Measurements from ENCODE around the gene MBLAC1. TPM values are rescaled to one million over a fixed set of nuclear protein-coding genes. Genes with fewer than 3 reads are reported as not detected.
A peak's percentile ranks its signal among the peaks of the same experiment; 100 is the strongest.
"Not testable (repeated sequence)": the region's sequence is repeated elsewhere in the genome, so short reads cannot be mapped to it uniquely, and the experiment has no call there.

Gene MBLAC1
- total RNA-seq, 2 experiments from 2014 or later = 5.6 to 7.5 TPM

DNA sequence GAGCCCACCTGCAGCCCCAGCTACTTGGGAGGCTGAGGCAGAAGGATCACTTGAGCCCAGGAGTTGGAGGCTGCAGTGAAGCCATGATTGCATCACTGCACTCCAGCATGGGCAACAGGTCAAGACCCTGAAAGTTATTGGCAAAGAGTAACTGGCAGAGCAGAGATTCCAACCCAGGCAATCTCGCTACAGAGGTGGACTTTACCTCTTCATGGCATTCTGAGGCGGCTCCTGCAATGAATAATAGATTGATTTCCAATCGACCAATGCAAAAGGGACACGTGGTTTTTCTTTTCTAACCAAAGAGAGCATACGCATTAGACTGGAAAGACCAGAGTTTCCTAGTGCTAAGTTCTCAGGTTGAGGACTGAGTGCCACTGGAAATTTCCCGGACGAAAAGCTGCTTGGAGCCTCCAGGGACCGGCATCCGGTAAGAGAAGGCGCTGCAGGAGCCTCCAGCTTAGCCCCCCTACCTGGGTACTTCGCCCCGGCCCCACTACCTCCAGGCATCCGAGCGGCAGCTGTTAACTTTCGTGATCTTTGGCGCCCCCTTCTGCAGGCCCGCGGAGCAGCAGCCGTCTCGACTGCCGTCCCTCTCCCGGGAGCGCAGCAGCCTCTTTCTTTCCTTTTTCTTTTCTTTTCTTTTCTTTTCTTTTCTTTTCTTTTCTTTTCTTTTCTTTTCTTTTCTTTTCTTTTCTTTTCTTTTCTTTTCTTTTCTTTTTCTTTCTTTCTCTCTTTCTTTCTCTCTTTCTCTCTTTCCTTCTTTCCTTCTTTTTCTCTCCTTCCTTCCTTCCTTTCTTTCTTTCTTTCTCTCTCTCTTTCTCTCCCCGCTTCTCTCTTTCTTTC lies 4.1 kb downstream of the MBLAC1 start:
- peak overlapping the region; percentile 28 for H3K27ac Mint-ChIP-seq
- H3K9me3 Mint-ChIP-seq (ENCODE audit: low read depth) = no peaks in the 10 kb centered on the region
- H3K27me3 Mint-ChIP-seq = no peaks in the 10 kb centered on the region
- peak overlapping the region; percentile 26 for H3K4me3 Mint-ChIP-seq
- CTCF ChIA-PET = interaction anchor here (0.6 to 6.9 kb wide), 41 partner anchors 10 to 314 kb away, joined by 3 to 61 read pairs (median 4); partner anchors contain the start of genes AP4M1, CNPY4, COPS6 and GPC2
- no peak for ATAC-seq
- H3K4me1 Mint-ChIP-seq = peaks cover 28% of the 10 kb centered on the region
- H3K36me3 Mint-ChIP-seq = no peaks in the 10 kb centered on the region
- peak; percentile 89 for DNase-seq

DNA sequence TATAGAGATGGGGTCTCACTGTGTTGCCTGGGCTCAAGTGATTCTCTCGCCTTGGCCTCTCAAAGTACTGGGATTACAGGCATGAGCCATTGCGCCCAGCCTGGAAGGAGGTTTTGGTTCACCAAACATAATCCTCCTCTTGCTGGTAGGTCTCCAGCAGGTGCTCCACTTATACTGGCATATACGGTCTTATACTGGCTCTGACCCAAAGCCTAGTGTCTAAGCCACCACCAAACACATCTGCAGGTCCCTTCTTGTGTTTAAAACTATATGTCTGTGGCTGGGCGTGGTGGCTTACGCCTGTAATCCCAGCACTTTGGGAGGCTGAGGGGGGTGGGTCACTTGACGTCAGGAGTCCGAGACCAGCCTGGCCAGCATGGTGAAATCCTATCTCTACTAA lies 5.4 kb downstream of the MBLAC1 start:
- ATAC-seq (no peak), DNase-seq (no peak)
- no peaks in the 10 kb centered on the region for H3K27me3 Mint-ChIP-seq
- H3K9me3 Mint-ChIP-seq (ENCODE audit: low read depth) = no peaks in the 10 kb centered on the region
- no peak overlapping the region for H3K27ac Mint-ChIP-seq
- peaks cover 28% of the 10 kb centered on the region for H3K4me1 Mint-ChIP-seq
- no peak overlapping the region for H3K4me3 Mint-ChIP-seq
- CTCF ChIA-PET = interaction anchor here (0.9 to 6.9 kb wide), 34 partner anchors 8 to 320 kb away, joined by 3 to 61 read pairs (median 6); partner anchors contain the start of genes AP4M1, CNPY4, COPS6 and LAMTOR4
- no peaks in the 10 kb centered on the region for H3K36me3 Mint-ChIP-seq

DNA sequence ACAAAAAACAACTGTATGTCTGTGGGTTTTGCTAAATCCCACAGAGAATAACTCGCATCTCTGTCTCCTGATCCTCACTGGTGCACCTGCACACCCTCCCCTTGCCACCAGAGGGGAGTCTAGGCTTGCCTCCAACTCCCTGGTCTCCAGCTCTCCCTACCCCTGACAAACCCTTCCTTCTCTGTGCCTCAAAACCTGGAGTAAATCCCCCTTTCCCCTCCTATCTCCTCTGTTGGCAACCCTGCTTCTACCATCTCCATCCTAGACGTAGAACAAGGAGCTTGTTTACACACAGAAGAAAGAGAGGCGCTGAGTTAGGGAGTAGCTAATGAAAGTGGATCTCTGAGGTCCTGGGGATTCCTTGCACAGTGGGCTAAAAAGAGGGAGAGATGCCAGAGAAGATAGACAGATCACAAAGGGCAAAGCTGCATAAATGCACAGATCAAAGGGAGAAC lies 6.0 kb downstream of the MBLAC1 start:
- Mint-ChIP-seq H3K36me3 (no peaks in the 10 kb centered on the region), H3K4me3 (no peak overlapping the region), H3K4me1 (peaks cover 30% of the 10 kb centered on the region), H3K27ac (no peak overlapping the region), H3K27me3 (no peaks in the 10 kb centered on the region), H3K9me3 (ENCODE audit: low read depth) (no peaks in the 10 kb centered on the region)
- ATAC-seq = peak; percentile 81
- CTCF ChIA-PET = interaction anchor here (0.5 to 6.9 kb wide), 43 partner anchors 8 to 320 kb away, joined by 3 to 61 read pairs (median 5); partner anchors contain the start of genes AP4M1, CNPY4, COPS6 and LAMTOR4
- DNase-seq = peak; percentile 78

DNA sequence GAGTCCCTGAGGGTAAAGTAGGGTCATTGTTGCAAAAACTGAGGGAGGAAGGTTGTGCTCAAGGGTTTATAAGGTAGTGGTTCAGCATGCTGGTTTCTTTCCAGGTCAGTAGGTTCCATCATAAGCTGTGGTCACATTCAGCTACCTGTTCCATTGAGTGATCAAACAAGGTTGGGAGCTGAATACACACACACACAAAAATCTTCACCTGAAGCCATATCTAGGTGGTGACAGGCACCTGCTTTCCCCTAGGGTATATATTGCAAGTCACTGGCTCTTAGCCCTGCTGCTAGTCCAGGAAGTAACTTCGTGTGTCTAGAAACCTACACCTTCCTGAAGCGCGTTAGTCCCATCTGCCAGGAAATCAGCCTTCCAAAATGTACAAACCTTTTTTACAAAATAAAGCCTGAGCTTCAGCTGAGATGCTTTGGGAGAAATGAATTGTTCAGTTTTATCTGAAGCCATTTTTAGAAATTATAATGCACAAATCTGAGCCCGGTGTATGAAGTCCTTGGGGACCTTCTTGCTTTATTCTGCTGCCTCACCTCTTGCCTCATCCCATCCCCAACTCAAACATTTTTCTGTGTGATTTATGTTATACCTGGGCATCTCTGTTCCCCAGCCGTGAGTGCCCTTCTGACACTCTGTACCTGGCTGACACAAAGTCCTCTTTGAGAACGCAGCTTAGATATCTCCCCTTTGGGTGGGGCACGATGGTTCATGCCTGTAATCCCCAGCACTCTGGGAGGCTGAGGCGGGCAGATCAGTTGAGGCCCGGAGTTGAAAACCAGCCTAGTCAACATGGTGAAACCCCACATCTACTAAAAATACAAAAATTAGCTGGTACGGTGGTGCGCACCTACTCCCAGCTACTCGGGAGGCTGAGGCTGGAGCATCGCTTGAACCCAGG lies 11.3 kb downstream of the MBLAC1 start:
- DNase-seq = no peak
- no peaks in the 10 kb centered on the region for H3K27me3 Mint-ChIP-seq
- H3K27ac Mint-ChIP-seq = no peak overlapping the region
- no peak overlapping the region for H3K4me3 Mint-ChIP-seq
- H3K4me1 Mint-ChIP-seq = peaks cover 13% of the 10 kb centered on the region
- CTCF ChIA-PET = interaction anchor here (0.6 to 1.5 kb wide), 5 partner anchors 11 to 427 kb away, joined by 3 to 6 read pairs (median 3); partner anchors contain the start of genes MBLAC1 and PVRIG
- H3K36me3 Mint-ChIP-seq = no peaks in the 10 kb centered on the region
- no peak for ATAC-seq
- H3K9me3 Mint-ChIP-seq (ENCODE audit: low read depth) = no peaks in the 10 kb centered on the region

DNA sequence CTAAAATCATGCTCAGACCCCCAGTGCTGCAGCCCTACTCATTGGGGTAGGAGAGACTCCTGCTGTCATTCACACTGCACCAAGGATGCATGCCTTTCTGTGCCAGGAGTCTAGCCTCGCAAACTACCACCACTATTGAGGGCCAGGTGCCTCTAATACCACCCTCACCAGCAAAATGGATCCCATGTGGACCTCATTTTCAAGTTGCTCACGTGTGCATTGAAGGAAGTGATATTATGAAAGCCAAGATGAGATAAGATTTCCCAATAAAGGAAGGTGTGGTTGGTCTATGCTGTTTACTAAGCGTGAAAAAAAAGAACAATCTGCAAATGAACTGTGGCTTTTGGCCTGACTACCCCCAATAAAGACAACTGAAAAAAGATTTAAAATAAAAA lies 14.8 kb downstream of the MBLAC1 start:
- CTCF ChIA-PET = interaction anchor here (1.1 to 2.5 kb wide), 4 partner anchors 9 to 266 kb away, joined by 3 to 14 read pairs (median 4); no protein-coding TSS in a partner anchor
- Mint-ChIP-seq H3K36me3 (no peaks in the 10 kb centered on the region), H3K27me3 (no peaks in the 10 kb centered on the region), H3K4me1 (peaks cover 13% of the 10 kb centered on the region), H3K9me3 (ENCODE audit: low read depth) (no peaks in the 10 kb centered on the region), H3K4me3 (no peak overlapping the region), H3K27ac (no peak overlapping the region)
- DNase-seq (no peak), ATAC-seq (no peak)

DNA sequence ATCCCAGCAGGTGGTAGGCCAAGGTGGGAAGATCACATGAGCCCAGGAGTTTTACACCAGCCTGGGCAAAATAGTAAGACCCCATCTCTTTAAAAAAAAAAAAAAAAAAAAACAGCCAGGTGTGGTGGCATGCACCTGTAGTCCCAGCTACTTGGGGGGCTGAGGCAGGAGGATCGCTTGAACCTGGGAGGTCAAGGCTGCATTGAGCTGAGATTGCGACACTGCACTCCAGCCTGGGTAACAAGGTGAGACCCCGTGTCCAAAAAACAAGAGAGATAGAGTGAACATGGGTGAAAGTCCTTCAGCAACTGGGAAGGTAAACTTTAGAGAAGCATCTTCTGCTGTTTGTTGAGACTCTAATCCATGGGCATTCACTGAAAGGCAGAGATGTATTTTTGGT lies 15.7 kb downstream of the MBLAC1 start:
- Mint-ChIP-seq H3K27ac (no peak overlapping the region), H3K4me1 (peaks cover 13% of the 10 kb centered on the region), H3K9me3 (ENCODE audit: low read depth) (no peaks in the 10 kb centered on the region), H3K27me3 (no peaks in the 10 kb centered on the region), H3K36me3 (no peaks in the 10 kb centered on the region), H3K4me3 (no peak overlapping the region)
- CTCF ChIA-PET = interaction anchor here (0.7 to 2.5 kb wide), 4 partner anchors 10 to 308 kb away, joined by 3 to 14 read pairs (median 3); no protein-coding TSS in a partner anchor
- ATAC-seq (no peak), DNase-seq (no peak)

DNA sequence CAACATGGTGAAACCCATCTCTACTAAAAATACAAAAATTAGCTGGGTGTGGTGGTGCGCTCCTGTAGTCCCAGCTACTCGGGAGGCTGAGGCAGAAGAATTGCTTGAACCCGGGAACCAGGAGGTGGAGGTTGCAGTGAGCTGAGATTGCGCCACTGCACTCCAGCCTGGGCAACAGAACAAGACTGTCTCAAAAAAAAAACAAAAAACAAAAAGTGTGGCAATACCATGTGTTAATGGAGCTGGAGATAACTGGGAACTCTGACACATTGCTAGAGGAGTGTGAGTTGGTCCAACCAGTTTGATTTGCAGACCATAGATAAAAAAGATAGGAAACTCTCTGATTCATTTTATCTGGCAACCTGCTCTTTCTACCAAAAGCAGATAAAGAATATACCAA lies 19.6 kb downstream of the MBLAC1 start:
- H3K27me3 Mint-ChIP-seq; H3K27ac Mint-ChIP-seq; ATAC-seq; H3K9me3 Mint-ChIP-seq (ENCODE audit: low read depth); H3K36me3 Mint-ChIP-seq; DNase-seq; H3K4me3 Mint-ChIP-seq: not testable (repeated sequence)
- CTCF ChIA-PET = interaction anchor here (0.8 to 6.2 kb wide), 5 partner anchors 10 to 72 kb away, joined by 3 to 37 read pairs (median 4); no protein-coding TSS in a partner anchor
- H3K4me1 Mint-ChIP-seq = peaks cover 20% of the 10 kb centered on the region

DNA sequence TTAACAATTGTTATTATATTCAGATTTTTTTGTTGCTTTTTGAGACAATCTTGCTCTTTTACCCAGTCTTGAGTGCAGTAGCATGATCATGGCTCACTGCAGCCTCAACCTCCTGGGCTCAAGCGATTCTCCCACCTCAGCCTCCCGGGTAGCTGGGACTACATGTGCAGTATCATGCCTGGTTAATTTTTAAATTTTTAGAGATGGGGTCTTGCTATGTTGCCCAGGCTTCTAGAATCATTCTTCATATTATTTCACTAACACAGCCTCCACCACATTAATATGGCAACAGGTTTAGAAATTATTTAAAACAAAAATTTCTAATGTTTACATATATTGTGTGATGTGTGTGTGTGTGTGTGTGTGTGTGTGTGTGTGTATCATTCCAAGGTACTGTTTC lies 20.5 kb downstream of the MBLAC1 start:
- H3K4me3 Mint-ChIP-seq = no peak overlapping the region
- CTCF ChIA-PET = interaction anchor here (0.8 to 6.2 kb wide), 7 partner anchors 11 to 260 kb away, joined by 3 to 37 read pairs (median 4); no protein-coding TSS in a partner anchor
- H3K4me1 Mint-ChIP-seq = peaks cover 25% of the 10 kb centered on the region
- no peak overlapping the region for H3K27ac Mint-ChIP-seq
- no peaks in the 10 kb centered on the region for H3K27me3 Mint-ChIP-seq
- H3K9me3 Mint-ChIP-seq (ENCODE audit: low read depth) = no peaks in the 10 kb centered on the region
- DNase-seq (no peak), ATAC-seq (no peak)
- H3K36me3 Mint-ChIP-seq = peaks cover 15% of the 10 kb centered on the region

DNA sequence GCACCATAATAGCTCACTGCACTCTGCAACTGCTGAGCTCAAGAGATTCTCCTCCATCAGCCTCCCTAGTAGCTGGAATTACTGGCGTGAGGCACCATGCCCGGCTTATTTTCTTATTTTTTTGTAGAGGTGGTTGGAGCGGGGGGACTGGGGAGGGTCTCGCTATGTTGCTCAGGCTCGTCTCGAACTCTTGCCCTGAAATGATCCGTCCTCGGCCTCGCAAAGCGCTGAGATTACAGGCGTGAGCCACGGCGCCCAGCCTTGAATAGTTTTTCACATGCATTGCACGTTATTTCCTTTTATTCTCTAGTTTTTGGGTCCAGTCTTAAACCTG lies 21.4 kb downstream of the MBLAC1 start:
- Mint-ChIP-seq H3K9me3 (ENCODE audit: low read depth) (no peaks in the 10 kb centered on the region), H3K27ac (peak overlapping the region; percentile 98), H3K36me3 (peaks cover 19% of the 10 kb centered on the region), H3K4me1 (peaks cover 32% of the 10 kb centered on the region), H3K4me3 (peak overlapping the region; percentile 94), H3K27me3 (no peaks in the 10 kb centered on the region)
- DNase-seq (no peak), ATAC-seq (no peak)
- CTCF ChIA-PET = interaction anchor here (0.6 to 6.2 kb wide), 19 partner anchors 9 to 259 kb away, joined by 3 to 37 read pairs (median 4); partner anchors contain the start of gene GAL3ST4

DNA sequence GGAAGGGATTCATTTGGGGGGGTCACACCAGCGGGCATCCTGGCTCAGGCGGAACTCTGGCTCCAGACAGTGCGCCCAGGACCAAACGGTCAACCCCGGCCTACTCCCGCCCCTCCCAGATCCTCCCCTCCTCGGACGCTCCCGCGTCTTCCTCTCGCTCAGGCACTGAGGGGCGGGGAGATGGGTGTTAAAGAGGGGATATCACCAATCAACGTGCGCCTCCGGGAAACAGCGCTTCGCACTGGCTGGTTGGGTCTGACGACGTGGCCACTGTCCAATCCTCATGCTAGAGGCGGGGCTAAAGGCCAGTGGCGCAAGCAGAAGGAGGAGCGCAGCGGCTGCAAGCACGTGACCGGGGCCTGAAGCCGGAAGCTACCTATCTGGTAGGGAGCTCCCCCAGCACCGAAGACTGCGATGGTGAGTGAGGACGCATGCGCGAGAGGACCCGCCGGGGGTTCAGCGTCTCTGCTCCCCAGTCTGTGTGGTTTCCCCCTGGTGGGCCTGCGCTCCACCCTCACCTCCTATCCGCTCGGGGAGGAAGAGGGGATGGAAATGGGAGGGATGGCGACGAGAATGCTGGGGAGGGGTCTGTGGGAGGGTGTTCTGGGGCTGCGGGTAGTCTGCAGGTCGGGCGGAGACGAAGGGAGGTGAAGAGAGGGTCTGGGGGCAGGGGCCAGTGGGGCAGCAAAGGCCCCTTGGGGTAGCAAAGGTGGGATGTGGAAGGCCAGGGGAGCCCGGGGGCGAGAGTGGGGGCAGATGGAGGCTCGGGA lies 22.0 kb downstream of the MBLAC1 start, which contains the start of gene LAMTOR4:
TSS of gene LAMTOR4 (plus strand) at position 360 of the 770 bp plus-strand sequence. CDS start at position 415, 55 bp downstream.
- Mint-ChIP-seq H3K27me3 (no peaks in the 10 kb centered on the region), H3K4me3 (peak within 1 kb of the TSS; percentile 94), H3K36me3 (peaks cover 22% of the 10 kb centered on the region), H3K9me3 (ENCODE audit: low read depth) (no peaks in the 10 kb centered on the region), H3K4me1 (peaks cover 37% of the 10 kb centered on the region), H3K27ac (peak within 1 kb of the TSS; percentile 98)
- CTCF ChIA-PET = interaction anchor here (0.6 to 6.2 kb wide), 16 partner anchors 10 to 259 kb away, joined by 3 to 37 read pairs (median 4); partner anchors contain the start of gene GAL3ST4
- ATAC-seq = peak; percentile 99
- peak; percentile 100 for DNase-seq

DNA sequence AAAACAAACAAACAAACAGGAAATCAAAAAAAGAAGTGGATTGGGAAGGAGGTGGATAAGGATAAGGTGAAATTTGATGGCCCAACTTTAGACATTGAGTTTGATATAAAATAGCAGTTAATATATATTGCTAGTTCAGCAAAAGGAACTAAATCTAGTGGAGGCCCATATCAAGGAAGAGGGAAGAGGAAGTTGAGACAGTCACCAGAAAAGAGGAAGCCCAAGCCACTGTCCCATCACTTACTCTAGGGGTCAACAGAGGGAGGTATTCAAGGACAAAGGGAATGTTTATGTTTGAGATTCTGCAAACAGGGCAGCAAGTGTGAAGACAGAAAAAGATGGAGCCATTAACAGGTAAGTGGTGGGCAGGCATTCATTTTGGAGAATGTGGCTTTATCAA lies 25.6 kb downstream of the MBLAC1 start:
- H3K4me3 Mint-ChIP-seq = no peak overlapping the region
- peaks cover 64% of the 10 kb centered on the region for H3K4me1 Mint-ChIP-seq
- H3K27ac Mint-ChIP-seq = peak overlapping the region; percentile 71
- no peaks in the 10 kb centered on the region for H3K9me3 Mint-ChIP-seq (ENCODE audit: low read depth)
- H3K36me3 Mint-ChIP-seq = peaks cover 39% of the 10 kb centered on the region
- DNase-seq (no peak), ATAC-seq (no peak)
- no peaks in the 10 kb centered on the region for H3K27me3 Mint-ChIP-seq
- CTCF ChIA-PET = interaction anchor here (0.7 kb wide), 1 partner anchor 70 kb away, joined by 3 read pairs; no protein-coding TSS in a partner anchor

Measured in activated CD8-positive, alpha-beta memory T cell treated with anti-CD3 and anti-CD28 coated beads, Interleukin-2, amount 10 ng/mL, durations not matched to agents 7 days and 5 days (primary cell).